Measurements from ENCODE around the gene ULBP1. TPM values are rescaled to one million over a fixed set of nuclear protein-coding genes. Genes with fewer than 3 reads are reported as not detected.
"Not testable (repeated sequence)": the region's sequence is repeated elsewhere in the genome, so short reads cannot be mapped to it uniquely, and the experiment has no call there.

The ULBP1 gene
- total RNA-seq, 2 donors from 2014 or later, result 0.11 to 0.31 TPM

DNA sequence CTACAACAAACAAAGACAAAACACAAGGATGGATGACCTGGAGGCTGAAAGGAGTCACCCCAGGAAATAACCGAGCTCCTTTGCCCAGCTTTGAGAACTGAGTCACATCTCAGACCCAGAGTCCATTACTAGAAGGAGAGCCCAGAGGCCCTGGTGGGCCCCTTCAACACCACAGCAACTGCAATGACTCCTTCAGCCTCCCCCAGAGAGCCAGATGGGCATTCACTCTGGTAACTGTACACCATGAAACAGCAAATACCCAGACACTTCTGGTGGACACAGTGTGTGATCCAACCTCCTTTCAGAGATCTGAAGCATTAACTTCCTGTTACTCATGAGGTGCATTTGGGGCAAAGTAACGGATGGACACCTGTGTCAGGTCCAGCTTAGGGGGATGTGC is 39.0 kb downstream of the ULBP1 start:
- Histone ChIP-seq H3K27me3 (no peaks in the 10 kb centered on the region), H3K27ac (no peak overlapping the region), H3K36me3 (no peaks in the 10 kb centered on the region), H3K4me3 (no peak overlapping the region), H3K4me1 (peaks cover 0 to 15% of the 10 kb centered on the region in 2 donors), H3K9me3 (no peaks in the 10 kb centered on the region)
- DNase-seq (ENCODE audit: low spot score), result peak; percentile 16
- no peak for TF ChIP-seq CTCF (IDR thresholded peaks at IDR 0.05)

GRCh38 chr6:150003599-150003998 is 39.9 kb downstream of the ULBP1 start:
- H3K4me1 ChIP-seq, result peaks cover 0 to 15% of the 10 kb centered on the region in 2 donors
- not testable (repeated sequence) for DNase-seq (ENCODE audit: low spot score); H3K36me3 ChIP-seq; H3K4me3 ChIP-seq; H3K27me3 ChIP-seq; H3K9me3 ChIP-seq; H3K27ac ChIP-seq

DNA sequence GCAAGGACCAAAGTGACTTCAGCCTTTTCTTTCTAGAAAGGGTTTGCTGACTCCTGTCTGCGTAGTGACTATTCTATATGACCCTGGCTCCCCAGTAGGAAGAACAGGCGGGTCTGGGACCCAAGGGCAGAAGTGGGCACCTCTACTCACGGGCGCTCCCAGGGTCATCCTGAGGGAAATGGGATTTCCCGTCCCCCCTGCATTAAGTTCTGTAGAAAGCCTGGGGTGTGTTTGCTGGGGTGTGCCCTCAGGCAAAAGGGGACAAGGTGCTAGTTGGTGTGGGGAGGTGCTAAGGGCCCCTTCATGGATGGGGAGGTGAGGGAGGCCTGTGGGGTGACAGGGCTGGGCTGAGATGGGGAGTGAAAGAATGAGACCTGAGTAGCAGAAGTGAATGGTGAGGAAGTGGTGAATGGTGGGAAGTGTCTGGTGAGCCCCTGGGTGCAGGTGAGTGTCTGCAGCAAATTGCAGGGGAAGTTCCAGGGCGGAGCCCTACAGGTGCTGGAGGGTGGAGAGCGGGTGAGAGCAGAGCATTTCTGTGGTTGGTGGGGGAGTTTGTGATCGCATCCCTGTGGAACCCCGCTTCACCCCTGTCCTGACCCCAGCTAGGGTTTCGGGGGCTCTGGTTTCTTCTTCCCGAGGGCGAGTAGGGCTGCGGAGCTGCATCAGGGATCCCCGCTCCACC is 40.5 kb downstream of the ULBP1 start:
- Histone ChIP-seq H3K36me3 (no peaks in the 10 kb centered on the region), H3K27me3 (no peaks in the 10 kb centered on the region), H3K4me1 (peaks cover 0 to 15% of the 10 kb centered on the region in 2 donors), H3K9me3 (no peaks in the 10 kb centered on the region), H3K4me3 (peak overlapping the region in 1 of 2 donors; percentile 67), H3K27ac (no peak overlapping the region)
- TF ChIP-seq CTCF (IDR thresholded peaks at IDR 0.05), result no peak
- DNase-seq (ENCODE audit: low spot score), result peak; percentile 23

DNA sequence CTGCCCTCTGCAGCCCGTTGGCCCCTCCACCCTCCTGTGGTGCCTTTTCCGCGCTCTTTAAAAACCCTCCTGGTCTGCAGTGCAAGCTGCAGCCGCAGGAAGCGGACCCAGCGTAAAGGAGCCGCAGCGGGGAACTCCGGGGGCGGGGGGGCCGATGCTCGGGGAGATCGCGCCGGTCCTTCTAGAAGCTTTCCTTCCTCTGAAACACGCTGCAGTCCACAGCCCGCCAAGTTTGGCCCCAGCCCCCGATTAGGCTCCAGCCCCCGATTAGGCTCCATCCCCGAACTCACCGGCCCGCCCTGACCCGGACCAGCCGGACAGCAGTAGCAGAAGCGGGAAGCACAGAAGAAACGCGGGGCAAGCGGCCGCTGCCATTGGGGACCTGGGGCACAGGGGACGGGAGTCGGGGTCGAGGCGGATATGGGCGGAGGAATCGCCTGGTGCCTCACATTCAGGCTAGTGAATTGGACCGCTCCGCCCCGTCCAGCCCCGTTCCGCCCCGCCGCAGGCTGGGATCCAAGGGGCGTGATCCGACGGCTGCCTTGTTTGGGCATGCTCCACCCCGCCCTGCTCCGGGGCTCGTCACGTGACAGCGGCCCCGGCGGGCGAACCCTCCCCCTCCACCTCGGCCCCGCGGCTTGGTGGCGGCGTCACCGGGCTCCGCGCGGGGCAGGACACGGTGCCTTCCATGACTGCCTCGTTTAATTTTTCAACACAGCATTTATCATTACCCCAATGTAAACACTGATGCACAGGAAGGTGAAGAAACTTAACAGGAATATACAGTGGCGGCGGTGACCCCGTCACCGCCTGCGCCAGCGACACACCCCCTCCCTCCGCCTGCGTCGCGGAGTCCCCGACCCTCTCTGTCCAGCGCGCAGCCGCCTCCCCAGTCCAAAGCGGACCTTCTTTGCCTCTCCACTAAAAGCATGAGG is 41.3 kb downstream of the ULBP1 start:
- H3K4me1 ChIP-seq, result peaks cover 0 to 15% of the 10 kb centered on the region in 2 donors
- peak; percentile 94 for DNase-seq (ENCODE audit: low spot score)
- no peak for TF ChIP-seq CTCF (IDR thresholded peaks at IDR 0.05)
- no peaks in the 10 kb centered on the region for H3K36me3 ChIP-seq
- H3K27me3 ChIP-seq, result no peaks in the 10 kb centered on the region
- peak overlapping the region; percentile 46 to 67 for H3K4me3 ChIP-seq
- no peak overlapping the region for H3K27ac ChIP-seq
- H3K9me3 ChIP-seq, result no peaks in the 10 kb centered on the region

DNA sequence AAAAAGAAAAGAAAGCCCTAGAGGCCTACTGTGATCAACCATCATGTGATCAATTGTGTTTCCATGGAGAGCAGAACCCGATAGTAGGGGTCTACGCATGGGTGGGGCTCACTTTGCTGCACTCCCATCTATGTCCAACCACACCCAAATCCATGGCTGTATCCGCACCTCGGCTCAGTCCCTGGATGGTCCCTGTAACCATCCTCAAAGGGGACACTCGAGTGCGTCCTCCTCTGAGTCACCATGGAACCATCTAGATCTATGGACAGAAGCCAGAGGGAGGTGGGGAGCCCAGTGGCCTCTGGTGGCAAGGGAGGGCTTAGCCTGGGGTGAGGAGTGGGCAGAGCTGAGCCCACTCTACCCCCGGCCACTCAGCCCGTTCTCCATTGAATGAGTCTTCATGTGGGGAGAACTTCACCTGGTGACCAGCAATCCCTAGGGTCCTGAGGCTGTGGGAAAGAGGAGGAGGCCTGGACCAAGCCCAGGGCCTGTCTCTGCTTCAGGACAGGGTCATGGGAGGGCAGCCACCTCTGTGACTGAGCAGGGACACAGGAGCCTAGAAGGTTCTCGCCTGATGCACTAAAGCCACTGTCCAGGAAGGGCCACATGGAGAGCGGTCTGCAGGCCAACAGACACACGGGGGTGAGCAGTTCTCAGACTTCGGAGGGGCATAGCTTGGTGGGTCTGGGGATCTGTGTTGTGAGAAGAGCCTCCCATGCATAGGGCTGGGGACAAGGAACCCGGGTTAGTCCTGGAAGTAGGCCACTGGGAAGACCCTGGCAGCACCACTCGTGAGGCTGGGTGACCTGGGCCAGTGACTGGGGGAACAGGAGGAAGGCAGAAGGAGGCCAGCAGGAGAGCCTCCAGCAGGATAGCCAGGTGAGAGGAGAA is 42.3 kb downstream of the ULBP1 start:
- no peaks in the 10 kb centered on the region for H3K9me3 ChIP-seq
- H3K36me3 ChIP-seq, result no peaks in the 10 kb centered on the region
- no peak for TF ChIP-seq CTCF (IDR thresholded peaks at IDR 0.05)
- H3K27me3 ChIP-seq, result no peaks in the 10 kb centered on the region
- no peak for DNase-seq (ENCODE audit: low spot score)
- peaks cover 0 to 15% of the 10 kb centered on the region in 2 donors for H3K4me1 ChIP-seq
- no peak overlapping the region for H3K27ac ChIP-seq
- H3K4me3 ChIP-seq, result peak overlapping the region in 1 of 2 donors; percentile 67

Data from right atrium auricular region (tissue), 2 donors.